Measurements from ENCODE around the gene SLC19A1.

The SLC19A1 gene

DNA sequence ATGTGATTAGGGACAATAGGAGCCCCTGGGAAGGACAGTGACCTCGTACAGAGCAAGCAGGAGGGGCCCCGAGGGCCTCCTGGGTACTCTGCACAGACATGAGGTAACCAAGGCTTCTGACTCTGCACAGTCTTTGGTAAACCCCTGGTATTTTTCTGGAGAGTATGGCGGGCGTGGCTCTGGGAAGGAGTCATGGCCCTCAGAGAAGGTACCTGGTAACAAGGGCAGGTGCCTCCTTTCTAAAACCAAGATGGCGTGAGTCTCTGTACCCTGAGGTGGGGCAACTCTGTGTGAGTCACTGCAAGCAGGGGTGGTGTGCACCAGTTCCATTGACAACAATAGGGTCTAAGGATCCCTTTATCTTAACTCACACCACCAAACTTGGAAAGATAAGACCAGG lies 39.9 kb upstream of the SLC19A1 start:
- no peak for DNase-seq
- H3K36me3 ChIP-seq: no peaks in the 10 kb centered on the region
- TF ChIP-seq, protein P1, sequence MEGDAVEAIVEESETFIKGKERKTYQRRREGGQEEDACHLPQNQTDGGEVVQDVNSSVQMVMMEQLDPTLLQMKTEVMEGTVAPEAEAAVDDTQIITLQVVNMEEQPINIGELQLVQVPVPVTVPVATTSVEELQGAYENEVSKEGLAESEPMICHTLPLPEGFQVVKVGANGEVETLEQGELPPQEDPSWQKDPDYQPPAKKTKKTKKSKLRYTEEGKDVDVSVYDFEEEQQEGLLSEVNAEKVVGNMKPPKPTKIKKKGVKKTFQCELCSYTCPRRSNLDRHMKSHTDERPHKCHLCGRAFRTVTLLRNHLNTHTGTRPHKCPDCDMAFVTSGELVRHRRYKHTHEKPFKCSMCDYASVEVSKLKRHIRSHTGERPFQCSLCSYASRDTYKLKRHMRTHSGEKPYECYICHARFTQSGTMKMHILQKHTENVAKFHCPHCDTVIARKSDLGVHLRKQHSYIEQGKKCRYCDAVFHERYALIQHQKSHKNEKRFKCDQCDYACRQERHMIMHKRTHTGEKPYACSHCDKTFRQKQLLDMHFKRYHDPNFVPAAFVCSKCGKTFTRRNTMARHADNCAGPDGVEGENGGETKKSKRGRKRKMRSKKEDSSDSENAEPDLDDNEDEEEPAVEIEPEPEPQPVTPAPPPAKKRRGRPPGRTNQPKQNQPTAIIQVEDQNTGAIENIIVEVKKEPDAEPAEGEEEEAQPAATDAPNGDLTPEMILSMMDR (IDR thresholded peaks at IDR 0.05; ENCODE audit: low read depth, low read length): no peak
- H3K4me1 ChIP-seq: peaks cover 9% of the 10 kb centered on the region
- H3K4me3 ChIP-seq (ENCODE audit: low read depth, low read length): no peak overlapping the region
- no peaks in the 10 kb centered on the region for H3K27me3 ChIP-seq
- no peaks in the 10 kb centered on the region for H3K9me3 ChIP-seq

DNA sequence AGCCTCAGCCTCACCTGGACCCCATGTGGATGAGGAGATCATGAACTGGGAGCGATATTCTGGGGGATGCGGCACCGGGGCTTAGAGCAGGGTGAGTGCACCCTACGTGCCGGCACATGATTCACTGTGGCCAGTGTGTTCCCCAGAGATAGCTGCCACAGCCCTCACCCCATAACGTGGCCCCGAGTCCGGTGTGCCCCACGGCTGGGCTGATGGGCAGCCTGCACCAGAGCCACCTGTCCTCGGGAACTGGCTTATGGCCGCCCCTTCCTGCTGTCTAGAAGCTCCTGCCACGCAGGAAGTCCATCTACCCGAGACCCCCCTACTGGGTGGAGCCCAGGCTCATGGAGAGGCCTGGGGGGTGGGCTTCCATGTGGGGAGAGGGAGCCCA lies 39.1 kb upstream of the SLC19A1 start:
- H3K36me3 ChIP-seq: no peaks in the 10 kb centered on the region
- H3K4me3 ChIP-seq (ENCODE audit: low read depth, low read length): no peak overlapping the region
- H3K9me3 ChIP-seq: no peaks in the 10 kb centered on the region
- no peak for DNase-seq
- TF ChIP-seq, protein P1 (IDR thresholded peaks at IDR 0.05; ENCODE audit: low read depth, low read length): no peak
- H3K27me3 ChIP-seq: no peaks in the 10 kb centered on the region
- H3K4me1 ChIP-seq: peaks cover 9% of the 10 kb centered on the region

DNA sequence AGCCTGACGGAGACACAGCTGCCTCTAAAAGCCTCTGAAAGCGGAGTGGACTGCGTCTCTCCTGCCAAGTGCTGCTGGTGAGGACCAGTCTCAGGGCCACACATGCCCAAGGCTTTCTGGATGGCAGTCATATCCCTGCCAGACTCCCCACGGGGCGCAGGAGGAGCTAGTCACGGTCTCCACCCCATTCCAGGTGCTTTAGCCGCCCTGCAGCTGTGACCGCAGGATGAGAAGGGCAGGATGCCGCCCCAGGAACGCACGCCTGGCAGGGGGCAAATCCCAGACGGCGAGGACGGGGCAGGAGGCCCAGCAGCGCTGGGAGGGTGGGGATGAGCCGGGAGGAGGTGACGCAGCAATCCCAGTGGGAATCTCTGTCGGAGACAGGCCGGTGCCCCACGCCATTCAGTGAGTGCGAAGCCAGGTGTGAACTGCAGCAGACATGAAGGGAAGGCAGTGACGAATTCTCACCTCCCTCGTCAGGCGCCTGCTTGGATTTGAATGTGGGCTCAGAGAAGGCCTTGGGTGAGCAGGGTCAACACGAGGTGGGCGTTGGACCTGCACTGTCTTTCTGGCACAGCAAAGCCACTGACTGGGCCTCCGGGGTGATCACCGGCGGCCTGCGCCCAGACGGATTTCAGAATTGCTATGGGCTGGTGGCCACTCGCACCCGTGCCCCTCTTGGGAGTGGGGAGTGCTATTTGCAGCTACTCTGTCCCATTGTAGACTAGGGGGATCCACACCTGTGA lies 38.5 kb upstream of the SLC19A1 start:
- Histone ChIP-seq H3K27me3 (no peaks in the 10 kb centered on the region), H3K4me3 (ENCODE audit: low read depth, low read length) (no peak overlapping the region), H3K4me1 (peaks cover 9% of the 10 kb centered on the region), H3K36me3 (no peaks in the 10 kb centered on the region), H3K9me3 (no peaks in the 10 kb centered on the region)
- no peak for DNase-seq
- TF ChIP-seq, protein P1 (IDR thresholded peaks at IDR 0.05; ENCODE audit: low read depth, low read length): no peak

DNA sequence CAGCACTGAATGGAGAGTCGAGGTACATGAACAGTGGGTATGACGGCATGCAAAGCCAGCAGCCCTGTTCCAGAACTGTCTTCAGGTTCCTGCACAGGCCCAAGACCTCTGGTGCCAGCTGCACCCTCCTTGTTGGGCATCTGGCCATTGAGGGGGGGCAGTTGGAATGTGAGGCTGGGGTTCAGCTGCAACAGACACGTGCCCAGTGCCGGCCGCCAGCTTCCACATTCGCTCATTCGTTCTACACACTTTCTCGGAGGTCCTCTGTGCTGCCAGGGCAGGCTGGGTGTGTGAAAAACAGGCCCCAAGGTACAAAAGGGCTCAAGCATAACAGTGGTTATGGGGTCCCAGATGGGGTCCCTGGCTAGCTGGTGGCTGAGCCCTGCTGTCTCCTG lies 37.9 kb upstream of the SLC19A1 start:
- TF ChIP-seq, protein P1 (IDR thresholded peaks at IDR 0.05; ENCODE audit: low read depth, low read length): no peak
- DNase-seq: no peak
- H3K27me3 ChIP-seq: no peaks in the 10 kb centered on the region

DNA sequence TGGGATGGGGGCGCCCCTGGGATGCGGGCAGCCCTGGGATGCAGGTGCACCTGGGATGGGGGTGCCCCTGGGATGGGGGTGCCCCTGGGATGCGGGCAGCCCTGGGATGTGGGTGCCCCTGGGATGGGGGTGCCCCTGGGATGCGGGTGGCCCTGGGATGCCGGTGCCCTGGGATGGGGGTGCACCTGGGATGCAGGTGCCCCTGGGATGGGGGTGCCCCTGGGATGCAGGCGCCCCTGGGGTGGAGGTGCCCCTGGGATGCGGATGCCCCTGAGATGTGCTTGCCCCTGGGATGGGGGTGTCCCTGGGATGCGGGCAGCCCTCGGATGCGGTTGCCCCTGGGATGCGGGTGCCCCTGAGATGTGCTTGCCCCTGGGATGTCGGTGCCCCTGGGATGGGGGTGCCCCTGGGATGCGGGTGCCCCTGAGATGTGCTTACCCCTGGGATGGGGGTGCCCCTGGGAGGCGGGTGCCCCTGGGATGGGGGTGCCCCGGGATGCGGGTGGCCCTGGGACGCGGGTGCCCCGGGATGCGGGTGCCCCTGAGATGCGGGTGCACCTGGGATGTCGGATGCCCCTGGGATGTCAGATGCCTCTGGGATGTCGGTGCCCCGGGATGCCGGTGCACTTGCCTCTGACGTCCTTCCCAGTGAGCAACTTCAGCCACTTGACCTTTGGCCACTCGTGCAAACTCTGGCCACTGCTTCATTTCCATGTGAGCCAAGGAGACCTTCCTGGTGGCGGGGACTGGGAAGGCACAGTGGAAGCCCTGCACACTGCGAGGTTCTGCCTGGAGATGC lies 37.3 kb upstream of the SLC19A1 start:
- no peak for DNase-seq
- Histone ChIP-seq H3K4me1 (peaks cover 12% of the 10 kb centered on the region), H3K9me3 (no peaks in the 10 kb centered on the region), H3K36me3 (no peaks in the 10 kb centered on the region), H3K27me3 (no peaks in the 10 kb centered on the region), H3K4me3 (ENCODE audit: low read depth, low read length) (no peak overlapping the region)
- TF ChIP-seq, protein P1 (IDR thresholded peaks at IDR 0.05; ENCODE audit: low read depth, low read length): no peak

More for the DNA sequence above, 37.9 kb upstream of the SLC19A1 start:
- Histone ChIP-seq H3K9me3 (no peaks in the 10 kb centered on the region), H3K36me3 (no peaks in the 10 kb centered on the region), H3K4me1 (peaks cover 9% of the 10 kb centered on the region), H3K4me3 (ENCODE audit: low read depth, low read length) (no peak overlapping the region)

All from BE2C (cell line).